ENCODE data around the gene FHOD3. TPM values are rescaled to one million over a fixed set of nuclear protein-coding genes. Genes with fewer than 3 reads are reported as not detected.
A peak's percentile ranks its signal among the peaks of the same experiment; 100 is the strongest.

The FHOD3 gene
- polyA plus RNA-seq, 2 of the 4 experiments (the other 2 are of a cell fraction): 2.5 to 3.6 TPM

- no peak overlapping the region; the same call in 2 of the 3 replicates for H3K4me2 ChIP-seq
- POLR2A ChIA-PET: no interaction called here
- no peak overlapping the region for H3K27ac ChIP-seq
- FAIRE-seq (no peak), DNase-seq (ENCODE audit: low read depth in 1 of 2, low spot score in 1 of 2) (no peak), ATAC-seq (no peak)
- H3K4me3 ChIP-seq: no peak overlapping the region
- CTCF ChIA-PET: interaction anchor here (0.8 kb wide), 1 partner anchor 274 kb away, joined by 3 read pairs; no protein-coding TSS in a partner anchor
- TF ChIP-seq PBX3 (IDR thresholded peaks at IDR 0.05) (no peak), GATA3 (IDR thresholded peaks at IDR 0.05; ENCODE audit: borderline replicate concordance) (no peak), MYC (IDR thresholded peaks at IDR 0.05; ENCODE audit: borderline replicate concordance, low read length) (no peak), TP53 (CRISPR knock-in tag; IDR thresholded peaks at IDR 0.05) (no peak), USF2 (IDR thresholded peaks at IDR 0.05) (no peak), CHD2 (IDR thresholded peaks at IDR 0.05; ENCODE audit: low read length, partially characterized antibody) (no peak), HOXA7 (CRISPR knock-in tag; IDR thresholded peaks at IDR 0.05) (no peak), FOSB (CRISPR knock-in tag; IDR thresholded peaks at IDR 0.05) (no peak)
- no peaks in the 10 kb centered on the region for H3K9me3 ChIP-seq
- 0 out of 3 replicates have a peak, but pooled peaks cover 6% of the 10 kb centered on the region for H3K4me1 ChIP-seq
- 68% methylated on average over 6 of the region's 6 CpGs for WGBS (ENCODE audit: missing lambda C conversion rate)
Observed at GRCh38 chr18:36330435-36331052, 33.0 kb downstream of the FHOD3 start.

GRCh38 chr18:36331521-36331971 is 34.0 kb downstream of the FHOD3 start:
- DNase-seq (ENCODE audit: low read depth in 1 of 2, low spot score in 1 of 2) (no peak), ATAC-seq (no peak), FAIRE-seq (no peak)
- no peak overlapping the region for H3K27ac ChIP-seq
- CTCF ChIA-PET: no interaction called here
- H3K4me1 ChIP-seq: 0 out of 3 replicates have a peak, but pooled peaks cover 6% of the 10 kb centered on the region
- no peak for TF ChIP-seq RARB (CRISPR knock-in tag; IDR thresholded peaks at IDR 0.05)
- TF ChIP-seq HOXB13 (CRISPR knock-in tag; IDR thresholded peaks at IDR 0.05; ENCODE audit: low read depth): no peak
- TF ChIP-seq SREBF2 (IDR thresholded peaks at IDR 0.05): no peak
- TF ChIP-seq E2F6 (IDR thresholded peaks at IDR 0.05; ENCODE audit: borderline replicate concordance, low read depth): no peak
- no peak for TF ChIP-seq CEBPB (IDR thresholded peaks at IDR 0.05)
- TF ChIP-seq RFX5 (IDR thresholded peaks at IDR 0.05): no peak
- no peak for TF ChIP-seq EHMT2 (IDR thresholded peaks at IDR 0.05; ENCODE audit: low read depth)
- TF ChIP-seq PBX3 (IDR thresholded peaks at IDR 0.05): no peak
- TF ChIP-seq EHF (CRISPR knock-in tag; IDR thresholded peaks at IDR 0.05): no peak
- TF ChIP-seq TP53 (CRISPR knock-in tag; IDR thresholded peaks at IDR 0.05): no peak
- no peak for TF ChIP-seq USF2 (IDR thresholded peaks at IDR 0.05)
- no peak for TF ChIP-seq FOSL2 (IDR thresholded peaks at IDR 0.05)
- no peak for TF ChIP-seq FOSL2 (CRISPR knock-in tag; IDR thresholded peaks at IDR 0.05)
- TF ChIP-seq BHLHE40 (IDR thresholded peaks at IDR 0.05; ENCODE audit: low read depth, low read length): no peak
- TF ChIP-seq NR3C1 (IDR thresholded peaks at IDR 0.05): no peak
- TF ChIP-seq CHD2 (IDR thresholded peaks at IDR 0.05; ENCODE audit: low read length, partially characterized antibody): no peak
- no peak for TF ChIP-seq REST (IDR thresholded peaks at IDR 0.05)
- TF ChIP-seq MYC (IDR thresholded peaks at IDR 0.05; ENCODE audit: borderline replicate concordance, low read length): no peak
- TF ChIP-seq HES2 (IDR thresholded peaks at IDR 0.05): no peak
- no peak for TF ChIP-seq NPAS2 (CRISPR knock-in tag; IDR thresholded peaks at IDR 0.05; ENCODE audit: borderline replicate concordance)
- H3K9me3 ChIP-seq: no peaks in the 10 kb centered on the region
- WGBS (ENCODE audit: missing lambda C conversion rate): 24% methylated on average over 5 of the region's 5 CpGs
- H3K4me3 ChIP-seq: no peak overlapping the region
- H3K4me2 ChIP-seq: peak overlapping the region; percentile 33; the same call in 2 of the 3 replicates
- POLR2A ChIA-PET: no interaction called here
